ENCODE measurements around the gene ALPK3. TPM values are rescaled to one million over a fixed set of nuclear protein-coding genes. Genes with fewer than 3 reads are reported as not detected.

The ALPK3 gene
- total and polyA plus RNA-seq, 10 of the 15 experiments (the other 5 are each of a cell fraction or from before 2014, with no cell fraction given): under 0.01 to 0.05 (median 0.02) TPM; not detected in 6

DNA sequence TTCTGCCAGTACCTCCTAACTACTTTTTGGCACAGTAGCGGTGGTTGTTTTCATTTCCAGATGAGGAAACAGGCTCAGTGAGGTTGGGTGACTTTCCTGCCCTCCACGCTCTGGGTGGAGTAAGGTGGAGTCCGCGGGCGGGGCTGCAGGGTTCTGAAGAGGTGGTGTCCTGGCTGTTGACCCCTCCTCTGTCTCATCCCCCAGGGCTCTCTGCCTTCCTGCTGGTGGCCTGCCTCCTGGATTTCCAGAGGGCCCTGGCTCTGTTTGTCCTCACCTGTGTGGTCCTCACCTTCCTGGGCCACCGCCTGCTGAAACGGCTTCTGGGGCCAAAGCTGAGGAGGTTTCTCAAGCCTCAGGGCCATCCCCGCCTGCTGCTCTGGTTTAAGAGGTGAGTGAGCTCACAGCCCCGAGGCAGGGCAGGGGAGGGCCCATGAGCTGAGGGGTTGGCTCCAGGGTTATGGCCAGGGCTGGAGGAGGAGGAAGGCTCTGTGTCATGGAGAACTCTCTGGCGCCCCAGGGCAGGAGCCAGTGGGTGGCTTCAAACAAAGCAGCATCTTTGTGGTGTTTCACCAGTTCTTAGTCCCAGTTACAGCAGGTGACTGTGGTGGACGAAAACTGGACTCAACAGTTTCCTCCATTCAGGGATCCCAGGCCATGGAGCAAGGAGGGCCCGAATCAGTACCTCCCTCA is 77.7 kb downstream of the ALPK3 start:
- DNase-seq (ENCODE audit: low read depth, low spot score): no peak
- TF ChIP-seq NFXL1 (IDR thresholded peaks at IDR 0.05; ENCODE audit: borderline replicate concordance): no peak
- no peak for TF ChIP-seq TBL1XR1 (IDR thresholded peaks at IDR 0.05; ENCODE audit: low read depth, low read length)
- H3K36me3 ChIP-seq (ENCODE audit: control insufficient read depth in 2 of 2, insufficient read depth in 2 of 2, low read length in 1 of 2): no peaks in the 10 kb centered on the region
- no peaks in the 10 kb centered on the region for H3K9me3 ChIP-seq (replicated peaks; ENCODE audit: control insufficient read depth, insufficient read depth, low read length)
- ChIA-PET POLR2A (no interaction called here), CTCF (no interaction called here), SMC1A (ENCODE audit: uncharacterized antibody, unreplicated experiment) (no interaction called here), RAD21 (ENCODE audit: unreplicated experiment) (no interaction called here)
- H3K4me3 ChIP-seq: no peak overlapping the region
- no peak for ATAC-seq
- H2AFZ ChIP-seq (ENCODE audit: control insufficient read depth, low read depth, low read length): no peak overlapping the region
- in situ Hi-C loops (cut with MboI): no loop called here
- H4K20me1 ChIP-seq (ENCODE audit: control insufficient read depth, insufficient read depth): no peaks in the 10 kb centered on the region
- H3K4me1 ChIP-seq (ENCODE audit: control insufficient read depth, insufficient read depth, low read length): no peaks in the 10 kb centered on the region
- no TSS peak for BruUV-seq (replicated peaks)
- H3K27me3 ChIP-seq (replicated peaks in 1 of 2; ENCODE audit: control insufficient read depth in 2 of 2, insufficient read depth in 2 of 2, low read length in 1 of 2): no peaks in the 10 kb centered on the region; a peak in 1 of 4 replicates
- no peak overlapping the region for H3K4me2 ChIP-seq (ENCODE audit: control insufficient read depth, insufficient read depth)
- 44% methylated on average over 12 of the region's 12 CpGs for WGBS (ENCODE audit: insufficient coverage, insufficient replicate concordance, low lambda C conversion rate, missing lambda C conversion rate)
- H3K9ac ChIP-seq (ENCODE audit: control insufficient read depth, insufficient read depth, low read length): no peak overlapping the region
- no peak for FAIRE-seq
- H3K79me2 ChIP-seq (ENCODE audit: control insufficient read depth, insufficient read depth, low read length): no peaks in the 10 kb centered on the region
- H3K27ac ChIP-seq (ENCODE audit: control insufficient read depth, insufficient read depth): no peak overlapping the region
- intact Hi-C loops (cut with micrococcal nuclease; ENCODE audit: unreplicated experiment): no loop called here

DNA sequence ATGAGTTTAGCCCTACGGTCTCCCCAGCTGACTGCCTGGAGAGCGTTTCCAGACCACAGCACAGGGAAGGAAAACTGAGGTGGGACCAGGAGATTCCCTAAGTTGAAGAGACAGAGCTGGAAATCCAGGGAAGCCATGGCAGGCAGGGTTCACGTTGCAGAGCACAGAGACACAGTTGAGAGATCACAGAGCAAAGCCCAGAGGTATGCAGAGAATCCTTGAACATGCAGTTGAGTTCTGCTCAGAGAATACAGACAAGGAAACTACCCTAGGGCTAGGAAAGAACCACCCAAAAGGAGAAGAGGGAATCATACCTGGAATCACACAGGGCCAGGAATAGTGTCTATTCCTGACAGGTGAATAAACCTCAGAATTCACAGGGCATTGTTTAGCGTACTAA is 81.6 kb downstream of the ALPK3 start:
- ChIA-PET SMC1A (ENCODE audit: uncharacterized antibody, unreplicated experiment) (interaction anchor here (1.0 kb wide), 1 partner anchor 29 kb away, joined by 3 read pairs; no protein-coding TSS in a partner anchor), RAD21 (ENCODE audit: unreplicated experiment) (no interaction called here), CTCF (interaction anchor here (1.0 to 1.6 kb wide), 2 partner anchors 8 to 11 kb away, joined by 3 to 4 read pairs; no protein-coding TSS in a partner anchor), POLR2A (no interaction called here)
- Histone ChIP-seq H3K27me3 (replicated peaks in 1 of 2; ENCODE audit: control insufficient read depth in 2 of 2, insufficient read depth in 2 of 2, low read length in 1 of 2) (no peaks in the 10 kb centered on the region), H3K9me3 (replicated peaks; ENCODE audit: control insufficient read depth, insufficient read depth, low read length) (no peaks in the 10 kb centered on the region), H3K4me2 (ENCODE audit: control insufficient read depth, insufficient read depth) (no peak overlapping the region), H4K20me1 (ENCODE audit: control insufficient read depth, insufficient read depth) (no peaks in the 10 kb centered on the region), H3K4me1 (ENCODE audit: control insufficient read depth, insufficient read depth, low read length) (no peaks in the 10 kb centered on the region), H3K9ac (ENCODE audit: control insufficient read depth, insufficient read depth, low read length) (no peak overlapping the region), H3K79me2 (ENCODE audit: control insufficient read depth, insufficient read depth, low read length) (no peaks in the 10 kb centered on the region), H3K36me3 (ENCODE audit: control insufficient read depth in 2 of 2, insufficient read depth in 2 of 2, low read length in 1 of 2) (no peaks in the 10 kb centered on the region), H3K4me3 (no peak overlapping the region), H3K27ac (ENCODE audit: control insufficient read depth, insufficient read depth) (no peak overlapping the region), H2AFZ (ENCODE audit: control insufficient read depth, low read depth, low read length) (no peak overlapping the region)
- BruUV-seq (replicated peaks): no TSS peak
- ATAC-seq (no peak), DNase-seq (ENCODE audit: low read depth, low spot score) (no peak), FAIRE-seq (no peak)
- WGBS (ENCODE audit: insufficient coverage, insufficient replicate concordance, low lambda C conversion rate, missing lambda C conversion rate): 19% methylated on average over 4 of the region's 4 CpGs
- intact Hi-C loops (cut with micrococcal nuclease; ENCODE audit: unreplicated experiment) (no loop called here), in situ Hi-C loops (cut with MboI) (no loop called here)
- TF ChIP-seq, protein P1, sequence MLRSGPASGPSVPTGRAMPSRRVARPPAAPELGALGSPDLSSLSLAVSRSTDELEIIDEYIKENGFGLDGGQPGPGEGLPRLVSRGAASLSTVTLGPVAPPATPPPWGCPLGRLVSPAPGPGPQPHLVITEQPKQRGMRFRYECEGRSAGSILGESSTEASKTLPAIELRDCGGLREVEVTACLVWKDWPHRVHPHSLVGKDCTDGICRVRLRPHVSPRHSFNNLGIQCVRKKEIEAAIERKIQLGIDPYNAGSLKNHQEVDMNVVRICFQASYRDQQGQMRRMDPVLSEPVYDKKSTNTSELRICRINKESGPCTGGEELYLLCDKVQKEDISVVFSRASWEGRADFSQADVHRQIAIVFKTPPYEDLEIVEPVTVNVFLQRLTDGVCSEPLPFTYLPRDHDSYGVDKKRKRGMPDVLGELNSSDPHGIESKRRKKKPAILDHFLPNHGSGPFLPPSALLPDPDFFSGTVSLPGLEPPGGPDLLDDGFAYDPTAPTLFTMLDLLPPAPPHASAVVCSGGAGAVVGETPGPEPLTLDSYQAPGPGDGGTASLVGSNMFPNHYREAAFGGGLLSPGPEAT (IDR thresholded peaks at IDR 0.05; ENCODE audit: low read depth): no peak
- TF ChIP-seq FOS (IDR thresholded peaks at IDR 0.05; ENCODE audit: borderline replicate concordance, extremely low read depth, insufficient read length) (no peak), NFYB (IDR thresholded peaks at IDR 0.05; ENCODE audit: insufficient read depth, low read depth, low read length) (no peak)
- TF ChIP-seq, protein P2, sequence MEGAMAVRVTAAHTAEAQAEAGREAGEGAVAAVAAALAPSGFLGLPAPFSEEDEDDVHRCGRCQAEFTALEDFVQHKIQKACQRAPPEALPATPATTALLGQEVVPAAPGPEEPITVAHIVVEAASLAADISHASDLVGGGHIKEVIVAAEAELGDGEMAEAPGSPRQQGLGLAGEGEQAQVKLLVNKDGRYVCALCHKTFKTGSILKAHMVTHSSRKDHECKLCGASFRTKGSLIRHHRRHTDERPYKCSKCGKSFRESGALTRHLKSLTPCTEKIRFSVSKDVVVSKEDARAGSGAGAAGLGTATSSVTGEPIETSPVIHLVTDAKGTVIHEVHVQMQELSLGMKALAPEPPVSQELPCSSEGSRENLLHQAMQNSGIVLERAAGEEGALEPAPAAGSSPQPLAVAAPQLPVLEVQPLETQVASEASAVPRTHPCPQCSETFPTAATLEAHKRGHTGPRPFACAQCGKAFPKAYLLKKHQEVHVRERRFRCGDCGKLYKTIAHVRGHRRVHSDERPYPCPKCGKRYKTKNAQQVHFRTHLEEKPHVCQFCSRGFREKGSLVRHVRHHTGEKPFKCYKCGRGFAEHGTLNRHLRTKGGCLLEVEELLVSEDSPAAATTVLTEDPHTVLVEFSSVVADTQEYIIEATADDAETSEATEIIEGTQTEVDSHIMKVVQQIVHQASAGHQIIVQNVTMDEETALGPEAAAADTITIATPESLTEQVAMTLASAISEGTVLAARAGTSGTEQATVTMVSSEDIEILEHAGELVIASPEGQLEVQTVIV (IDR thresholded peaks at IDR 0.05; ENCODE audit: borderline replicate concordance, partially characterized antibody): no peak
- TF ChIP-seq, protein P3, sequence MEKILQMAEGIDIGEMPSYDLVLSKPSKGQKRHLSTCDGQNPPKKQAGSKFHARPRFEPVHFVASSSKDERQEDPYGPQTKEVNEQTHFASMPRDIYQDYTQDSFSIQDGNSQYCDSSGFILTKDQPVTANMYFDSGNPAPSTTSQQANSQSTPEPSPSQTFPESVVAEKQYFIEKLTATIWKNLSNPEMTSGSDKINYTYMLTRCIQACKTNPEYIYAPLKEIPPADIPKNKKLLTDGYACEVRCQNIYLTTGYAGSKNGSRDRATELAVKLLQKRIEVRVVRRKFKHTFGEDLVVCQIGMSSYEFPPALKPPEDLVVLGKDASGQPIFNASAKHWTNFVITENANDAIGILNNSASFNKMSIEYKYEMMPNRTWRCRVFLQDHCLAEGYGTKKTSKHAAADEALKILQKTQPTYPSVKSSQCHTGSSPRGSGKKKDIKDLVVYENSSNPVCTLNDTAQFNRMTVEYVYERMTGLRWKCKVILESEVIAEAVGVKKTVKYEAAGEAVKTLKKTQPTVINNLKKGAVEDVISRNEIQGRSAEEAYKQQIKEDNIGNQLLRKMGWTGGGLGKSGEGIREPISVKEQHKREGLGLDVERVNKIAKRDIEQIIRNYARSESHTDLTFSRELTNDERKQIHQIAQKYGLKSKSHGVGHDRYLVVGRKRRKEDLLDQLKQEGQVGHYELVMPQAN (conservative IDR thresholded peaks at IDR 0.05): no peak

Data from GM12878 (cell line).